Body of pancreas (tissue), 4 donors: ENCODE data around the gene PTPN5. TPM values are rescaled to one million over a fixed set of nuclear protein-coding genes. Genes with fewer than 3 reads are reported as not detected.

Experiments used
- ATAC-seq: fragments of 150-250 bp; one replicate; pipeline ENCODE4 v1.9.1; 2016
- DNase-seq, 4 donors: peaks; one replicate each; pipeline ENCODE4 v3.0.0-alpha.2; 2019
- H3K27ac ChIP-seq, 4 donors: fragments of 200-600 bp; sonication (generic); 1 replicate in 3 of 4; 2 replicates in 1 of 4; pipeline versions ENCODE4 v1.5.1 to v1.6.1; 2016 to 2019; ENCODE audit warnings: mild to moderate bottlenecking in 1 of 4, mixed read lengths in 1 of 4, moderate library complexity in 1 of 4
- H3K27me3 ChIP-seq, 2 donors: fragments of 200-600 bp; sonication (generic); one replicate each; pipeline ENCODE4 v1.6.0; 2016; ENCODE audit warnings: mild to moderate bottlenecking in 1 of 2
- H3K36me3 ChIP-seq, 2 donors: fragments of 200-600 bp; sonication (generic); replicated peaks in 1 of 2; 2 replicates each; pipeline ENCODE4 v1.5.1; 2016; ENCODE audit warnings: low read depth in 2 of 2; ENCODE audit not compliant: insufficient read depth in 1 of 2
- H3K4me1 ChIP-seq: fragments of 200-600 bp; sonication (generic); one replicate; pipeline ENCODE4 v1.6.0; 2016
- H3K4me3 ChIP-seq, 2 donors: fragments of 200-600 bp; sonication (generic); 1 replicate in 1 of 2; 2 replicates in 1 of 2; pipeline ENCODE4 v1.5.1; 2016 to 2019
- H3K9me3 ChIP-seq, 3 donors: fragments of 200-600 bp; sonication (generic); 1 replicate in 2 of 3; 2 replicates in 1 of 3; pipeline ENCODE4 v1.5.1; 2016
- CTCF ChIP-seq, 7 experiments: fragments of 450-650 bp in 4 of 7; fragments of 200-600 bp in 3 of 7; sonication (generic) in 3 of 7; IDR thresholded peaks; one replicate each; pipeline ENCODE4 v1.5.1; 2016 to 2019; ENCODE audit warnings: antibody characterized with exemption in 7 of 7
- POLR2A ChIP-seq, 3 donors: fragments of 450-650 bp; IDR thresholded peaks; one replicate each; pipeline ENCODE4 v1.6.1; 2016; ENCODE audit warnings: antibody characterized with exemption in 3 of 3, mild to moderate bottlenecking in 2 of 3
- WGBS, 2 donors: methylation state at CpG; one replicate each; pipeline ENCODE4 v1.1.5; 2017; 5-methylcytosine and 5-hydroxymethylcytosine counted together
- intact Hi-C: fragments of 100-400 bp; cut with DNase I; formaldehyde crosslinking; loops from one replicate; pipeline ENCODE4 v1.15.1; 2023
- total RNA-seq, 2 donors: library from RNA; depleted of rRNA; stranded (reverse); fragments of >200 nt; gene quantifications; one replicate each; pipeline ENCODE4 v1.1.0, GENCODE V29; 2016

Gene PTPN5
- total RNA-seq, 2 donors from 2014 or later: 0.26 TPM; not detected in 1

GRCh38 chr11:18750944-18751343 is 40.7 kb downstream of the PTPN5 start:
- ATAC-seq: no peak
- no peak overlapping the region for H3K4me3 ChIP-seq
- TF ChIP-seq CTCF (IDR thresholded peaks at IDR 0.05): no peak
- no peak for TF ChIP-seq POLR2A (IDR thresholded peaks at IDR 0.05)
- 42 to 68% methylated on average over 3 of the region's 3 CpGs for WGBS, 2 donors
- no peaks in the 10 kb centered on the region for H3K27me3 ChIP-seq
- no peak overlapping the region for H3K27ac ChIP-seq
- no peak for DNase-seq
- intact Hi-C loops: no loop called here
- no peaks in the 10 kb centered on the region for H3K4me1 ChIP-seq
- H3K9me3 ChIP-seq: no peaks in the 10 kb centered on the region
- H3K36me3 ChIP-seq: no peaks in the 10 kb centered on the region

- WGBS, 2 donors: 66 to 72% methylated on average over 9 to 12 of the region's 12 CpGs
- Histone ChIP-seq H3K27me3 (no peaks in the 10 kb centered on the region), H3K4me3 (no peak overlapping the region), H3K4me1 (no peaks in the 10 kb centered on the region), H3K27ac (no peak overlapping the region), H3K36me3 (no peaks in the 10 kb centered on the region), H3K9me3 (no peaks in the 10 kb centered on the region)
- intact Hi-C loops: no loop called here
- DNase-seq: peak in 1 of 4 donors; percentile 59
- TF ChIP-seq POLR2A (IDR thresholded peaks at IDR 0.05) (no peak), CTCF (IDR thresholded peaks at IDR 0.05) (no peak)
- no peak for ATAC-seq
These were observed 41.8 kb downstream of the PTPN5 start for GRCh38 chr11:18749681-18750319.

GRCh38 chr11:18748766-18749365 is 42.7 kb downstream of the PTPN5 start:
- Histone ChIP-seq H3K27ac (no peak overlapping the region), H3K36me3 (no peaks in the 10 kb centered on the region), H3K4me3 (no peak overlapping the region), H3K27me3 (no peaks in the 10 kb centered on the region), H3K4me1 (no peaks in the 10 kb centered on the region), H3K9me3 (no peaks in the 10 kb centered on the region)
- no peak for ATAC-seq
- 76 to 77% methylated on average over 13 of the region's 13 CpGs for WGBS, 2 donors
- intact Hi-C loops: no loop called here
- TF ChIP-seq CTCF (IDR thresholded peaks at IDR 0.05) (no peak), POLR2A (IDR thresholded peaks at IDR 0.05) (no peak)
- no peak for DNase-seq

GRCh38 chr11:18745251-18745650 is 46.3 kb downstream of the PTPN5 start:
- Histone ChIP-seq H3K27ac (no peak overlapping the region), H3K27me3 (no peaks in the 10 kb centered on the region), H3K36me3 (no peaks in the 10 kb centered on the region), H3K4me3 (no peak overlapping the region), H3K9me3 (no peaks in the 10 kb centered on the region), H3K4me1 (no peaks in the 10 kb centered on the region)
- intact Hi-C loops: no loop called here
- DNase-seq: no peak
- 73 to 78% methylated on average over 6 of the region's 6 CpGs for WGBS, 2 donors
- ATAC-seq: no peak
- TF ChIP-seq POLR2A (IDR thresholded peaks at IDR 0.05) (no peak), CTCF (IDR thresholded peaks at IDR 0.05) (no peak)
